HG03045 (cell line): ENCODE measurements around the gene TCF7L2.
"Not testable (repeated sequence)": the region's sequence is repeated elsewhere in the genome, so short reads cannot be mapped to it uniquely, and the experiment has no call there.

Experiments used
- ATAC-seq: cut with Tn5 transposase; IDR thresholded peaks from one replicate; pipeline ENCODE4 v1.9.1; 2021; ENCODE audit warnings: mild to moderate bottlenecking, moderate library complexity; ENCODE audit not compliant: unreplicated experiment

Gene TCF7L2

DNA sequence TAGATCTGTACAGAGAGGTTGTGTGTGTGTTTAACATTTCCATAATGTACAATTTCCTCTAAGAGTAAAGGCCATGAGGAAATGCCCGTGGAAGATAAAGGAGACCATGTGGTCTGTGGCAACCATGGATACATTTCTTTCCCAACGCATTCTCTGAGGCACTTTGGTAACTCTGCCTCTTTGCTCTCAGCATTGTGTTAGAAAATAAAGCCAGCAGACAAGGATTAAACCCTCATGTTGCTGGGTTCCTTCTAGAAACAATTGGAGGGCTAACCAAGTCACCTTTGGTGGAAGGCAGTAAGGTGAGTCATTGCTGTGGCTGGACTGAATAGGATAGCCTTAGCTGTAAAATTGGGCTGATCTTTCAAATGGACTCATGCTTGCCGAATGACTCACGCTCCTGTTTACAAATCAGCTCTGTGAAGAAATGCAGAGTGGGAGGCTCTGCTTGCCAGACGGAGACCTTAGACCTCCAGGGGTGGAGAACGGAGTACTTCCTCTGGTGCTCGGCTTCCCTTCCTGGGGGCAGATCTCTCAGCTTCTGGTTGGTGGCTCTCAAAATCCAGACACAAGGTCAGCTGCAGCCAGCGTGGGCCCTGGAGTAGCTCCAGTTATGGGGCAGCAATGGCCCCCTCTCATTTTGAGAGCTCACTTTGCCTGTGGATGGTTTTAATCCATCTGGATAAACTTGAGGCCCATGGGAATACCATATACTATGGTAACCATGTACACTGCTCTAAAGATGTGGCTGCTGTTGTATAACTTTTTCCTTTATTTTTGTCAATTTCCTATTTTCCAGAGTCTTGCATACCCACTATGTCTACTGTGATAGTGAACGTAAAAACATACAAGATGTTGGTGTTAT, 137.3 kb downstream of the TCF7L2 start:
- ATAC-seq: no peak

DNA sequence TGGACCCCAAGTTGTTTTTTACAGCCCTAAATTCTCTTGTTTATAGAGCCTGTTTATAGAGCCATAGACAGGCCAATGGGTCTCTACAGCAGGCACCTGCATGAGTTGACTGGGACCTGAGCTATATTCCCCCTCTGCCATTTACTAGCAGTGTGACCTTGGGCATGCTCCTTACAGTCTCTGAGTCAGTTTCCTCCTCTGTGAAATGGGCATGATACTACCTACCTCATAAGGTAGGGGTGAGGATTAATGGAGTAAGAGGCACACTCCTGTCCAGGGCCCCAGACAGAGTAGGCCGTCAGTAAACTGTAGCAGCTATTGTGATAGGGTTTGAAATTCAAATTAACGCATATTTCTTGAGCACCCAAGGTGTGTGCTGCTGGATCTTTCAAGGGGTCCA, 138.1 kb downstream of the TCF7L2 start:
- ATAC-seq: no peak

DNA sequence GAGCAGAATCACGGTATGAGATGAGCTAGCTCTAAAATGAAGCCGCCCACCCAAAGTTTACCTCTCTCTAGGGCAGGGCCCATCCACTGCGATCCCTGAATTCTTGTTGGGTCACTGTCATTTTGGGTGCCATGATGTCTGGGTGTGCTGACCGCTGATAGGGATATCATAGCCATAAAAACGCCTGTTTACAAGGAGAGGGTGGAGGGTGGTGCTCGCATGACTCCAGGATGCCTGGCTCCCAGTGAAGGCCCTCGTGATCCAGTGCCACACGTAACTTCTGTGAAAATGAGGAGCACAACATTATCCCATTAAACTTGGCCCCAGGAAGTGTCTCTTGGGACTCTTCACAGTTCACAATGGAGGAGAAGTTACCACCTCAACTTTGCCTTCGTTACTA, 139.5 kb downstream of the TCF7L2 start:
- ATAC-seq: no peak

DNA sequence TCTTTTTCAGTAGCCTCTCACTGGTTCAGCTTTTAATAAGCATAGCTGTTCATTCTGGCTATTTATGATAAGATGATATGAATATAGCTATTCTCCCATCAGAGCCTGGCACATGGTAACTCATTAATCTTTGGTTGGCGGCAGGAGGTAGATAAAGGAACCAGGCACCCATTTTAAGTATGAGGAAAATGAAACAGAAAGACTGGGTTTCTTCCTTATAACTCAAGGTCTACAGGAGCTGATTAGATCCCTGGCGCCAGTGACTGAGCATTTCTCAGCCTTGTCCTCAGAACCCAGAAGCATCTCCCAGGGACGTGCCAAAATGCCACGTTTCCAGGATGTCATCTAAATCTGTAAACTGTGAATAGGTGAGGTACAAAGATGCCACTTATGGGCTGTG, 141.9 kb downstream of the TCF7L2 start:
- ATAC-seq: no peak

DNA sequence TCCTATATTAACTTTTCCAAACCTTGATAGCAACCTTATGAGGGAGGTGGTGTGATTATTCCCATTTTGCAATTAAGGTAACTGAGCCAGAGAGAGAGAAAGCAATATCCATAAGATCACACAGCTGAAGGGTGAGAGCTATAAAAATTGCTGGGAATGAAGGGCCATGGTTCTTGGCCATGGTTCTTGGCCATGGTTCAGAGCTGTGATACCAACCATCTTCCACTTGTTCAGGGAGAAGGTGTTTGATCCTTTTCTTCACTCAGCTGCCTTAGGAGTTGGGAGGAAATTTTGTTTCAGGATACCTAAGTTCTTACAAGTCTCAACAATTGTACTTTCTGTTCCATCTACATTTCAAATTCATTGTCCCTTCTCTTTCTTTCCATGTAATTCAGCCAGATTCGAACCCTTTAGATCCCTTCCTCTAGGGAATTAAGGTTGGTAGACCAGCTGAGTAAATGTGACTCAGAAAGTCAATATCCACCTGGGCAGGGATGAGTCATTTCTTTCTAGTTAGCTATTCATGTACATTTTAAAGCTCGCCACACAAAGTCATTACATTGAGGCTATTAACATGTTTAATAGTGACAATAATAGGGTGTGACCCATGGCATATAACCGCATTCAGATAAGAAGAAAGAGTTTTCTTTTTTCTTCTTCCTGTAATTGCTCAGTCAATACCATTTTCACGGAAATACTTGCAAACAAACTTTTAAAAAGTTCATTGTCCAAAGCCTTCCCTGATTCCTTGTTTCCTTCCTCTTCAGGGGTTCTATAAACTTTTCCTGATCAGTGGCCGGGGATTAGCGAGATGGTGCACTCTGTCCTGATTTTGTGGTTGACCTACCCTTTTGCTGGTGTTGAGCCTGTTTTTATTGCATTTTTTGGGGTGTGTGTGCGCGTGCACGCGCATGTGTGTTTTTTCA, 143.4 kb downstream of the TCF7L2 start:
- no peak for ATAC-seq

DNA sequence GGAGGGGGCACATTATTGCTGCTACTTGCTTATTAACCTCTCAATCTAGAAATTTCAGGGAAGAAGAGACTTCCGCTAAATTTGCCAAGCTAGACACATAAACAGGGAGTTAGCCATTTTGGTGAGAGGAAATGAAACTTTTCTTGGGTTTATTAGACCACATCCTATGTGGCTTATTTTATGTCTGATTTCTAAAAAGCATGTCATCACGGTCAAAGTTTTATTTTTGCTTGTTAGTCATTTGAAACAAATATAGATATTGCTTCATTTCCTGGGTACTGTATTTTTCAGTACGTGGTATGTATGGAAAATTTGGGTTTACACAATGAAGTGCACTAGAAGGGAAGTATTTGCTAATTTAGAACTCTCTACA, 144.1 kb downstream of the TCF7L2 start:
- ATAC-seq: no peak

DNA sequence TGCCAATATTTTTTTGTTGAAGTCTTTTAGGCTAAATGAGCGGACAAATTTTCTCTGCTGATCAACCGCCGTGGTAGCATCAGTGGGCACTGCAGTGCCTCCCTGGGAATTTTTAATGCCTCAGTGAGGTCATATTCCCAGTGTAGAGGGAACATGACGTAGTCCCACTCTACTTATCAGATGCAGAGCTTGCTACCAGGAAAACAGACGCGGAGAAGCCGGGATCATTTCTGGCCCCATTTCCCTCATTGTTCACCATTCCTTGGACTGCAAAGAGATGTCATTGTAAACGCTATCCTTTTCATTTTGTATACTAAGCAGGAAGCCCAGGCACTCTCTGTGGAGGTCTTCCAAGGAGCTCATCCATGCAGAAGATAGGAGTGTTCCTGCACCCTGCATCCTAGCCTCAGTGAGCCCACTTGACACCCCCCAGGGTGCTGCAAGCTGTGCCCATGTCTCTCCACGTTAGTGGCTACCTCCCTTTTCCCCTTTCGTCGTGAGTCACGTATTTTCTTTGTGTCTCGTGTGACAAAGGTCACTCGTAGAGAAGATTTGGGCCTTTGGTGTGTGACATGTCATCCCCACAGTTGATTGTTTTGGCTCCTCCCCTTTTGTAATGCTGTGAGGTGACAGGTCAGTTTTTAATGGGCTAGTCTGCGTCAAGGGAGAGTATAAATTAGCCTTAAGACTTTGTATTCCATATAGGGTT, 145.5 kb downstream of the TCF7L2 start:
- ATAC-seq: no peak

DNA sequence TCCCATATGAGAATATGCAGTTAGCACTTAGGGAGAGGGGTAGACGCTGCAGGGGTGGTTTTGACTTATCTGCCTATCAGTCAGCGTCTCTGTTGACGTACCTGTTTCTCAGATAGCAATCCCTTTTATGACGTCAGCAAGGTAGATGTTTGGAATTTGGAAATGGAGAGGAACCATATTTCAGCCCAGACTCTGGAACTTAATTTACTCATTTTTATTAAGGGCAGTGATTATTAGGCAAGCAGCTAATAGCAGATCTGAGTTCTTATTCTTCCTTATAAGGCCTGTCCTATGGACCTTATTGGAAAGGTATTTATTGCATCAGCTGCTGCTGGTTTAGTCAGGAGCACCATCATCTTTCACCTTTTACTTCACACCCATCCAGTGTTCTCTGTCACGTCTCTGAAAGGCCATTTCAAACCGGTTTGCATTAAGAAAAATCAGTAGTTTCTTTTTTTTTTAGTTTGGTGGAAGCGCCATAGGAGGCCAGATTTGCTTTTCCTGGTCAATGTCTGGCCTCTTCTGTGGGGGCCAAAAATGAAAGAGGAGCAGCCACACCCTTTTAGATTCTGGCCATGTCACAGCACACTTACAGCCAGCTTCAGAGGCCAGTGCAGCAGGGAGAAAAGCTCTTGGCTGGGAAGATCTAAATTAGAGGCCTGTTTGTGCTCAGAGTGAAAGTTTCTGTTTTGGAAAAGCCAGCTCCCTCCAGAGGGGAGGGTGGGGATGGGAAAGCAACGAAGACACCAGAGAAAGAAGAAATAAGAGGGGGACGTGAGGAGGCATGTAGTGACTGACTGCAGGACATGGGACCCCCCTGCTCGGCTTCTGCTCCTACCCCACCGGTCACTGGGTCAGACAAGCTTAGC, 146.3 kb downstream of the TCF7L2 start:
- ATAC-seq: no peak

DNA sequence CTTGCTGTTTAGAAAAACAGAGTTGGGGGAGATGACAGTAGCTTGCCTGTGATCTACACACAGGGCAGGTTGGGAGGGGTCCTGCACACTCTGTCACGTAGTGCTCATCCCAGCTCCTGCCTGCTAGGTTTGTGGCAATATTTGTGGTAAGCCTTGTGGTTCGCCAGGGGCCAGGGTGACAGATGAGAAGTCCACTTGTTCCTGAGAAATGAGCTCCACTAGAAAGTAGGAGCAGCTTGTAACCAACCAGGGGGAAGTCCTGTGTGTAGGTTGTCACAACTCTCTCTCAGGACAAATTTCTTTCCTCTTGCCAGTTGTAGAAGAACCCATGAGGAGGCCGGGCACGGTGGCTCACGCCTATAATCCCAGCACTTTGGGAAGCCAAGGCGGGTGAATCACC, 147.0 kb downstream of the TCF7L2 start:
- no peak for ATAC-seq

DNA sequence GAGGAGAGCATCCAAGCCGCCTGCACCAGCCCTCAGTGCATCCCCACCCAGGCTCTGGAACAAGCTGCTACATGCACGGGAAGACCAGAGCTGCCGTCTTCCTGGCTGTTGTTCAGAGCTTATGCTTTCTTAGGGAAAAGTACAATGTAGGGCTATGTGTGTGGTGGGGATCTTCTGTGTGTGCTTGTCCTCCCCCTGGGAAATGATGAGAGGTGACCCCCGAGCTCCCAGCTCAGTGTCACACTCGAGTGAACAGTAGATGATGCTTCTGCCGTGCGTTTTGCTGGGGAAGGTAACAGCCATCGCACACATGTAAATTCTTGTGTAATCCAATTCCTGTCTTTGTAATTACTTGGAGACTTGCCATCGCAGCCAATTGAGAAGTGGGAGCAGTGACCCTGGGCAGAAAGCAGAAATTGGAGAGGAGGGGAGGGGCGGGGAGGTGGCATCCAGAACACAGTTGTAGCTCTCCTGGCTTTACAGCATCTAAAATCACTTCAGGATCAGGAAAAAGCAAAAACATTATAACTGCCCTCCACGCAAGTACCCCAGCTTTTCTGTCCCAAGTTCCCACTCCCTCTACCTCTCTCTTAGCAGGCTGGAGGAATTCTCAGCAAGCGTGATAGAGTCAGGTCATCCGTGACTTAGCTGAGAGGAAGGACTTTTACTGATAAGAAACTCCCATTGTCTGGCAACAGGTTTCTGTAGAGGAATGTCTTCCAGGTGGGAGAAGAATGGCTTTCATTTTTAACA, 149.6 kb downstream of the TCF7L2 start:
- no peak for ATAC-seq

DNA sequence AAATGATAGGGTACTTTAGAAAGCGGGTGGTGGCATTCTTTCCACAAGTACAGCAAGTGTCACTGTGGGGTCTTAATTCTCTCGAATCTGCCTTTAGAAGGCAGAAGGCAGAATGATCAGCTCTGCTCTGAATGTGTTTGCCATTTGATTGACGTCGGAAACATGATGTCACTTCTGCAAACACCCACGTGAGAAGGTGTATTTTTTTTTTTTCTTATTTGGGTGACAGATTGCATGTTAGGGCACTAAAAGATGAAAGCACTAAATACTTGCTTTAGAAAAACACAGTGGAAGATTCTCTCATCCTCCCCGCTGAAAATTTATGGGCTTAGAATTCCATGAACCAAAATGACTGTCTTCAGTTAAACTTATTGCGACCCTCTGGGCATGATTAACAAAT, 150.2 kb downstream of the TCF7L2 start:
- no peak for ATAC-seq

DNA sequence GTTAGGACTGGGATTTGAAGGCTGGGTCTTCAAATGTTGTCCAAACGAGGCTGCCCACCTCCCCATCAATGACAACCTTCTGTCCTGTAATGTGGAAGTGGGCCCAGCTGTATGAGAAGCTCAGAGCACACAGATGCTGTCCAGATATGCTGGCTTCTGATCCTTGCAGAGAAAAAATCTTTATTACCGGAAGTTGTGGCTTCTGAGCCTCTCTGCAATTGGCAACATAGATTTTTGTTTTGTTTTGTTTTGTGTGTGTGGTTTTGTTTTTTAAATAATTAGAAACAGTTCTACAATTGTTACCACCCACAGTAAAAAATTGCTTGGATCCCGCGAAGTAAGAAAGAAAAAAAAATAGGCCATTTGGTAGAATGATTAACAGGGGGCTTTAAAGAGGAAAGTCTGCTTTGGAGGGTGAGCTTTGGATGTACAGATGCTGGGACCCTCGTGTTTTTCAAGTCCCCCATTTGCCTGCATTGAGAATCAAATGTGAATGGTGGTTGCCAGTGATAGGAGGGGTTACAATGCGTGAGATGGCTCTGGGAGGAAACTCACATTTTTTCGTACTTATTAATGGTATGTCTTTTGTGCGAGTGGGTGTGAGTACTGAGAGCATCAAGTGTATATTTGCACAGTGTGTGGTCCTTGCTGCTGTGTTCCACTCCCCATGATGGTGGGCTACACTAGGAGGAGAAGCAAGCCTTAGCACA, 153.2 kb downstream of the TCF7L2 start:
- no peak for ATAC-seq

DNA sequence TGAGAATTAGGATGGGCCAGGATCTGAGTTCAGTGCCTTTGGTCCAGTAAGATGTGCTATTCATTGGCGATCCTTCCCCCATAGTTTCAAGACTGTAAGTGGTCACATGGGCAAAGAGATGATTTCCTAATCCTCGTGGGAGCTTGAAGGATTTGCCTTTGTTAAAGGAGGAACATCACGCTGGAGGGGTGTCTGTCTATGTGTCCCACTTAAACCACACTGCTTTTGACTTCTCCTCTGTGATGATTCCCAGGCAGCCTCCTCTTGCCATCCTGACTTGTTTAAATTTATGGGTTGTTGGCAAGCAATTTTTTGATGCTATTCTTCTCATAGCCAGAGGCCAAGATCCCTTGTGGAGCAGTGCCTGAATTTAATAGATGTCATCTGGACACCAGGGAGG, 154.0 kb downstream of the TCF7L2 start:
- ATAC-seq: no peak

DNA sequence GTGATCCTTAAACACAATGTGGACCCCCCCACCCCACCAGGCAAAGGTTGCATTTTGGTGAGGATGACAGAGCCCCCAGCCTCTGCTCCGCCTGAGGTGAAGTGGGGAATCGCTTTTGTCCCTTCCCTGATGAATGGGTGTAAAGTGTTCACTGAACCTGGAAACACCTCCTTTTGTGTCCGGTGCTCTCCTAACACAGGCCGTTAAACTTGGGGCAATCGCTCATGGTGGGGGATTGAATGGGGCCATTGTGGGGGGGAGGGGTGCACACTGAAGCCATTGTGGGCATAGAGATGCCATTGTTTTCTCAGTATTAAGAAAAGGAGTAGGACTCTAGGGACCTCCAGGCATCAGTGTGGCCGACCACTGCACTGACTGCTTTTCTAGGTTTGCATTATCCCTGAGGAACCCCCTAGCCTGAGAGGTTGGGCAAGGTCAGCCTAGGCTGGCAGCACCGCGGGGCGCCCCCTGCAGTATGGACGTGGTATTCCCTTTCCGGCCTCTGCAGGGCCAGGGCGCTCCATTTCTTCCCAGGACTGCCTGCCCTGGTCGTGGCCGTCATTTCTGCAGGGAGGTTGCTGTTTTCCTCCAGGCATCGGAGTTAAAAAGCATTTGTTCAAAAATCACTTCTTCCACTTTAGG, 158.3 kb downstream of the TCF7L2 start:
- no peak for ATAC-seq

DNA sequence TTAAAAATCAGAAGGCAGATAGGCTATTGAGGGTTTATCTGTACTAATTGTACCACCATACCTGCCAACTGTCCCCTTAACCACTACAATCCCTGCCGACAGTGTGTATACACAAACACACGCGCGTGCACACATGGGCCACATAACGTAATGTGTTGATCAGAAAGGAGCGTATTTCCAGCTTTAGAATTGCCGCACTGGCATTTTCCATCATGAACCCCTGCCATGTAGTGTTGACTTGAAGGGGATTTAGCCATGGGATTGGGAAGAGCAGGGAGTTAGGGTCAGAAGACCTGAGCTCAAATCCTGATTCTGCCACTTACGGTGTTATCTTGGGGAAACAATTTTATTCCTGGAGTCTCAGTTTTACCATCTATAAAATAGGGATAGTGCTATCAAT, 158.9 kb downstream of the TCF7L2 start:
- no peak for ATAC-seq

DNA sequence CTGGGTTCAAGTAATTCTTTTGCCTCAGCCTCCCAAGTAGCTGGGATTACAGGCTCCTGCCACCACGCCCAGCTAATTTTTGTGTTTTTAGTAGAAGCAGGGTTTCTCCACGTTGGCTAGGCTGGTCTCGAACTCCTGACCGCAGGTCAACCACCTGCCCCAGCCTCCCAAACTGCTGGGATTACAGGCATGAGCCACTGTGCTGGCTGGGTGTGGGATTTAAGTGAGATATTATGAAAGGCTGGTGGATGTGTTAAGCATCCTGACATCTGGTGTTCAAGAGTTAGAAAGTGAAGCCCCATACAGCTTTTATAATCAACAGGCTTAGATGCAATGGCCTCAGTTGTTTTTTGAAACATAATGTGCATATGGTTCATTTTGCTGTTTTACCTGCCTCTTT, 159.4 kb downstream of the TCF7L2 start:
- not testable (repeated sequence) for ATAC-seq

DNA sequence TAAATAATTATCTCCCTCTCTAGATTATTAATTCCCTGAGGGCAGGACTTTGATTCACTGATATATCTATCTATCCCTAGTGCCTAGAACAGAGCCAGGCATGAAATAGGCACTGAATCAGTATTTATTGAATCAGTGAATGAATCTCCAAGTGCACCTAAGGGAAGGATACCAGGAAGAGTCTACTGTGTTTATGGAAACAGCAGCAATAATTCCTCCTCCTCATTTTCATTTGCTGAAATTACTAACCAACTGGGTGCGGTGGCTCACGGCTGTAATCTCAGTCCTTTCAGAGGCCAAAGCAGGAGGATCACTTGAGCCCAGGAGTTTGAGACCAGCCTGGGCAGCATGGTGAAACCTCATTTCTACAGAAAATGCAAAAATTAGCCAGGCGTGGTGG, 161.2 kb downstream of the TCF7L2 start:
- ATAC-seq: no peak
